Trophoblast cell (in vitro differentiated cells and primary cell): Measurements from ENCODE around the gene AGAP1.

Source experiments
- DNase-seq, 2 donors: peaks; one replicate each; pipeline ENCODE4 v3.0.0-alpha.2; 2016
- H2AFZ ChIP-seq: 2 replicates; pipeline ENCODE4 v1.6.1; 2013; ENCODE audit warnings: low read length, moderate library complexity, mild to moderate bottlenecking; ENCODE audit not compliant: insufficient read depth, poor library complexity
- H2AK5ac ChIP-seq: 2 replicates; pipeline ENCODE4 v1.6.1; 2013; ENCODE audit warnings: mild to moderate bottlenecking, low read length
- H2BK120ac ChIP-seq: 2 replicates; pipeline ENCODE4 v1.6.1; 2013; ENCODE audit warnings: low read length, mild to moderate bottlenecking, moderate library complexity; ENCODE audit not compliant: insufficient read depth, poor library complexity
- H2BK12ac ChIP-seq: 2 replicates; pipeline ENCODE4 v1.6.1; 2013; ENCODE audit warnings: mild to moderate bottlenecking, low read length, moderate library complexity
- H2BK5ac ChIP-seq: 2 replicates; pipeline ENCODE4 v1.6.1; 2013; ENCODE audit warnings: low read length, low read depth, moderate library complexity, mild to moderate bottlenecking; ENCODE audit not compliant: poor library complexity
- H3K14ac ChIP-seq: 2 replicates; pipeline ENCODE4 v1.6.1; 2013; ENCODE audit warnings: mild to moderate bottlenecking, low read length
- H3K18ac ChIP-seq: 2 replicates; pipeline ENCODE4 v1.6.1; 2013; ENCODE audit warnings: mild to moderate bottlenecking, low read length
- H3K23ac ChIP-seq: 2 replicates; pipeline ENCODE4 v1.6.1; 2013; ENCODE audit warnings: low read length
- H3K27ac ChIP-seq: 2 replicates; pipeline ENCODE4 v1.5.1; 2013; ENCODE audit warnings: low read depth, mild to moderate bottlenecking, inconsistent platforms, low read length, moderate library complexity
- H3K27me3 ChIP-seq: 2 replicates; pipeline ENCODE4 v1.6.1; 2013; ENCODE audit warnings: inconsistent platforms, mild to moderate bottlenecking, low read length, moderate library complexity; ENCODE audit not compliant: insufficient read depth
- H3K36me3 ChIP-seq, 2 experiments: 1 replicate in 1 of 2; 2 replicates in 1 of 2; pipeline ENCODE4 v1.6.1; 2013; ENCODE audit warnings: low read length in 2 of 2, mild to moderate bottlenecking in 2 of 2, moderate library complexity in 1 of 2; ENCODE audit not compliant: insufficient read depth in 2 of 2, control insufficient read depth in 1 of 2
- H3K4ac ChIP-seq: 2 replicates; pipeline ENCODE4 v1.6.1; 2013; ENCODE audit warnings: low read depth, mild to moderate bottlenecking, low read length, moderate library complexity
- H3K4me1 ChIP-seq, 2 experiments: 1 replicate in 1 of 2; 2 replicates in 1 of 2; pipeline ENCODE4 v1.6.1; 2013; ENCODE audit warnings: low read length in 2 of 2, mild to moderate bottlenecking in 2 of 2, moderate library complexity in 1 of 2; ENCODE audit not compliant: insufficient read depth in 2 of 2, control insufficient read depth in 1 of 2
- H3K4me2 ChIP-seq: 2 replicates; pipeline ENCODE4 v1.6.1; 2013; ENCODE audit warnings: inconsistent platforms, mild to moderate bottlenecking, low read length, moderate library complexity
- H3K4me3 ChIP-seq: 2 replicates; pipeline ENCODE4 v1.5.1; 2013; ENCODE audit warnings: mild to moderate bottlenecking, low read depth, low read length, inconsistent platforms
- H3K79me1 ChIP-seq: one replicate; pipeline ENCODE4 v1.6.1; 2013; ENCODE audit warnings: low read length
- H3K79me2 ChIP-seq: 2 replicates; pipeline ENCODE4 v1.6.1; 2013; ENCODE audit warnings: low read length, mild to moderate bottlenecking; ENCODE audit not compliant: control insufficient read depth, insufficient read depth, poor library complexity
- H3K9ac ChIP-seq: 2 replicates; pipeline ENCODE4 v1.6.1; 2013; ENCODE audit warnings: mild to moderate bottlenecking, low read length
- H3K9me3 ChIP-seq: 2 replicates; pipeline ENCODE4 v1.6.1; 2013; ENCODE audit warnings: low read depth, mild to moderate bottlenecking, control low read depth, inconsistent platforms, low read length; ENCODE audit not compliant: insufficient read depth
- H4K12ac ChIP-seq: 2 replicates; pipeline ENCODE4 v1.6.1; 2013; ENCODE audit warnings: low read depth, mild to moderate bottlenecking, low read length, moderate library complexity
- H4K8ac ChIP-seq: 2 replicates; pipeline ENCODE4 v1.6.1; 2013; ENCODE audit warnings: low read depth, mild to moderate bottlenecking, low read length, moderate library complexity
- H4K91ac ChIP-seq: one replicate; pipeline ENCODE4 v1.6.1; 2013; ENCODE audit warnings: low read depth, mild to moderate bottlenecking, low read length, moderate library complexity
- WGBS: extraction: QIAGEN DNeasy Blood & Tissue Kit; methylation state at CpG from one replicate; pipeline ENCODE4 v1.1.7; 2013; ENCODE audit warnings: missing lambda C conversion rate; ENCODE audit not compliant: insufficient read length, insufficient coverage; ENCODE audit errors: extremely low coverage; 5-methylcytosine and 5-hydroxymethylcytosine counted together

Gene AGAP1

GRCh38 chr2:235740821-235741220 is 247.0 kb downstream of the AGAP1 start:
- H4K12ac ChIP-seq: no peak overlapping the region
- H3K27ac ChIP-seq: no peak overlapping the region
- no peaks in the 10 kb centered on the region for H3K79me2 ChIP-seq
- H3K23ac ChIP-seq: no peak overlapping the region
- H2AFZ ChIP-seq: no peak overlapping the region
- H3K4me2 ChIP-seq: no peak overlapping the region
- no peak overlapping the region for H4K8ac ChIP-seq
- no peak for DNase-seq
- no peaks in the 10 kb centered on the region for H3K27me3 ChIP-seq
- H3K36me3 ChIP-seq: peaks cover 0 to 7% of the 10 kb centered on the region in 2 experiments
- no peak overlapping the region for H4K91ac ChIP-seq
- peaks cover 1% of the 10 kb centered on the region for H3K9me3 ChIP-seq
- no peak overlapping the region for H3K14ac ChIP-seq
- H3K79me1 ChIP-seq: no peaks in the 10 kb centered on the region
- H2AK5ac ChIP-seq: no peak overlapping the region
- H2BK5ac ChIP-seq: no peak overlapping the region
- no CpG with 5 or more reads among the region's 9 CpGs for WGBS
- H3K9ac ChIP-seq: no peak overlapping the region
- no peak overlapping the region for H2BK120ac ChIP-seq
- H2BK12ac ChIP-seq: no peak overlapping the region
- no peaks in the 10 kb centered on the region for H3K4me1 ChIP-seq
- H3K18ac ChIP-seq: no peak overlapping the region
- no peak overlapping the region for H3K4me3 ChIP-seq
- no peak overlapping the region for H3K4ac ChIP-seq

- H3K36me3 ChIP-seq: peaks cover 2 to 4% of the 10 kb centered on the region in 2 experiments
- no peak overlapping the region for H4K12ac ChIP-seq
- no peak overlapping the region for H3K14ac ChIP-seq
- H3K79me2 ChIP-seq: no peaks in the 10 kb centered on the region
- WGBS: no CpG with 5 or more reads among the region's 12 CpGs
- DNase-seq: no peak
- H2BK120ac ChIP-seq: no peak overlapping the region
- no peak overlapping the region for H4K8ac ChIP-seq
- no peak overlapping the region for H4K91ac ChIP-seq
- H3K18ac ChIP-seq: no peak overlapping the region
- H3K4me2 ChIP-seq: no peak overlapping the region
- no peak overlapping the region for H2AFZ ChIP-seq
- H3K4me3 ChIP-seq: no peak overlapping the region
- H3K23ac ChIP-seq: no peak overlapping the region
- H2BK5ac ChIP-seq: no peak overlapping the region
- H3K9me3 ChIP-seq: peaks cover 1% of the 10 kb centered on the region
- no peaks in the 10 kb centered on the region for H3K27me3 ChIP-seq
- no peak overlapping the region for H3K9ac ChIP-seq
- H2BK12ac ChIP-seq: no peak overlapping the region
- no peak overlapping the region for H3K4ac ChIP-seq
- no peaks in the 10 kb centered on the region for H3K4me1 ChIP-seq
- H3K27ac ChIP-seq: no peak overlapping the region
- H2AK5ac ChIP-seq: no peak overlapping the region
- no peaks in the 10 kb centered on the region for H3K79me1 ChIP-seq
These were observed 250.3 kb downstream of the AGAP1 start for GRCh38 chr2:235744161-235744560.

GRCh38 chr2:235745597-235745996 is 251.8 kb downstream of the AGAP1 start:
- Histone ChIP-seq H3K4me1 (no peaks in the 10 kb centered on the region), H3K4ac (no peak overlapping the region), H2AK5ac (no peak overlapping the region), H3K18ac (no peak overlapping the region), H2BK120ac (no peak overlapping the region), H3K4me3 (no peak overlapping the region), H4K8ac (no peak overlapping the region), H2AFZ (no peak overlapping the region), H4K12ac (no peak overlapping the region), H2BK12ac (no peak overlapping the region), H3K79me1 (no peaks in the 10 kb centered on the region), H3K9ac (no peak overlapping the region), H3K4me2 (no peak overlapping the region), H3K27ac (no peak overlapping the region), H4K91ac (no peak overlapping the region), H3K9me3 (peaks cover 1% of the 10 kb centered on the region), H3K36me3 (peaks cover 5 to 8% of the 10 kb centered on the region in 2 experiments), H3K79me2 (no peaks in the 10 kb centered on the region), H3K27me3 (no peaks in the 10 kb centered on the region), H3K23ac (no peak overlapping the region), H3K14ac (no peak overlapping the region), H2BK5ac (no peak overlapping the region)
- WGBS: no CpG with 5 or more reads among the region's 6 CpGs
- DNase-seq: peak; percentile 71 to 72

- Histone ChIP-seq H3K79me2 (no peaks in the 10 kb centered on the region), H3K4me1 (no peaks in the 10 kb centered on the region), H2BK5ac (no peak overlapping the region), H2AK5ac (no peak overlapping the region), H2AFZ (no peak overlapping the region), H3K4me3 (no peak overlapping the region), H3K36me3 (peaks cover 5 to 8% of the 10 kb centered on the region in 2 experiments), H4K91ac (no peak overlapping the region), H3K4me2 (no peak overlapping the region), H3K27ac (no peak overlapping the region), H3K9ac (no peak overlapping the region), H3K14ac (no peak overlapping the region), H3K27me3 (no peaks in the 10 kb centered on the region), H3K9me3 (peaks cover 1% of the 10 kb centered on the region), H4K8ac (no peak overlapping the region), H3K18ac (no peak overlapping the region), H3K4ac (no peak overlapping the region), H2BK120ac (no peak overlapping the region), H3K79me1 (no peaks in the 10 kb centered on the region), H3K23ac (no peak overlapping the region), H2BK12ac (no peak overlapping the region), H4K12ac (no peak overlapping the region)
- WGBS: no CpG with 5 or more reads among the region's 12 CpGs
- peak; percentile 75 to 91 for DNase-seq
These were observed 252.6 kb downstream of the AGAP1 start for GRCh38 chr2:235746257-235746934.
